HepG2 (cell line): ENCODE data around the gene RAB42. TPM values are rescaled to one million over a fixed set of nuclear protein-coding genes. Genes with fewer than 3 reads are reported as not detected.

Experiments used
- GABPA ChIP-seq, 2 experiments: IDR thresholded peaks; 2 replicates each; pipeline ENCODE4 v1.6.1; 2011 to 2016; ENCODE audit warnings: low read depth in 2 of 2, low read length in 1 of 2, missing biosample characterization in 1 of 2, missing genetic modification characterization in 1 of 2
- SKI ChIP-seq: fragments of 450-650 bp; IDR thresholded peaks from one replicate; pipeline ENCODE4 v1.6.1; 2018; ENCODE audit warnings: mild to moderate bottlenecking; ENCODE audit not compliant: partially characterized antibody
- SP140L ChIP-seq: sonication (generic); formaldehyde crosslinking; IDR thresholded peaks from 2 replicates; pipeline ENCODE4 v1.4.0; 2020; ENCODE audit warnings: missing genetic modification reagents, borderline replicate concordance
- ZHX1 ChIP-seq: sonication (generic); formaldehyde crosslinking; IDR thresholded peaks from 2 replicates; pipeline ENCODE4 v1.8.1; 2022; ENCODE audit warnings: low read depth, mild to moderate bottlenecking, missing genetic modification reagents
- polyA plus RNA-seq, 8 experiments: library from polyadenylated mRNA; depleted of rRNA in 3 of 8; stranded (reverse) in 7 of 8; unstranded in 1 of 8; fragments of >200 nt; fragmentation: Illumina TruSeq in 4 of 8; extraction: Trizol in 4 of 8; gene quantifications; 2 replicates each; pipeline versions ENCODE4 v1.2.1 to v1.2.3, GENCODE V29; 2011 to 2016; ENCODE audit warnings: low read depth in 4 of 8, missing spikeins in 1 of 8, mixed read lengths in 1 of 8; ENCODE audit not compliant: insufficient read depth in 1 of 8
- total RNA-seq, 5 experiments: library from RNA; depleted of rRNA; stranded (reverse); fragments of >200 nt; fragmentation: Illumina TruSeq; extraction: Trizol; gene quantifications; 2 replicates each; pipeline ENCODE4 v1.2.3, GENCODE V29; 2016; ENCODE audit warnings: low read depth in 1 of 5
- TF ChIP-seq, protein P1 (sequence below): sonication (generic); formaldehyde crosslinking; IDR thresholded peaks from 2 replicates; pipeline ENCODE4 v1.4.0; 2020; ENCODE audit warnings: missing genetic modification reagents

The RAB42 gene
- total and polyA plus RNA-seq, 2 of the 13 experiments (the other 11 are each of a cell fraction or from before 2014, with no cell fraction given): 10.4 to 166 TPM

GRCh38 chr1:28579401-28579800 lies 12.7 kb upstream of the RAB42 start (continued):
- TF ChIP-seq, protein P1, sequence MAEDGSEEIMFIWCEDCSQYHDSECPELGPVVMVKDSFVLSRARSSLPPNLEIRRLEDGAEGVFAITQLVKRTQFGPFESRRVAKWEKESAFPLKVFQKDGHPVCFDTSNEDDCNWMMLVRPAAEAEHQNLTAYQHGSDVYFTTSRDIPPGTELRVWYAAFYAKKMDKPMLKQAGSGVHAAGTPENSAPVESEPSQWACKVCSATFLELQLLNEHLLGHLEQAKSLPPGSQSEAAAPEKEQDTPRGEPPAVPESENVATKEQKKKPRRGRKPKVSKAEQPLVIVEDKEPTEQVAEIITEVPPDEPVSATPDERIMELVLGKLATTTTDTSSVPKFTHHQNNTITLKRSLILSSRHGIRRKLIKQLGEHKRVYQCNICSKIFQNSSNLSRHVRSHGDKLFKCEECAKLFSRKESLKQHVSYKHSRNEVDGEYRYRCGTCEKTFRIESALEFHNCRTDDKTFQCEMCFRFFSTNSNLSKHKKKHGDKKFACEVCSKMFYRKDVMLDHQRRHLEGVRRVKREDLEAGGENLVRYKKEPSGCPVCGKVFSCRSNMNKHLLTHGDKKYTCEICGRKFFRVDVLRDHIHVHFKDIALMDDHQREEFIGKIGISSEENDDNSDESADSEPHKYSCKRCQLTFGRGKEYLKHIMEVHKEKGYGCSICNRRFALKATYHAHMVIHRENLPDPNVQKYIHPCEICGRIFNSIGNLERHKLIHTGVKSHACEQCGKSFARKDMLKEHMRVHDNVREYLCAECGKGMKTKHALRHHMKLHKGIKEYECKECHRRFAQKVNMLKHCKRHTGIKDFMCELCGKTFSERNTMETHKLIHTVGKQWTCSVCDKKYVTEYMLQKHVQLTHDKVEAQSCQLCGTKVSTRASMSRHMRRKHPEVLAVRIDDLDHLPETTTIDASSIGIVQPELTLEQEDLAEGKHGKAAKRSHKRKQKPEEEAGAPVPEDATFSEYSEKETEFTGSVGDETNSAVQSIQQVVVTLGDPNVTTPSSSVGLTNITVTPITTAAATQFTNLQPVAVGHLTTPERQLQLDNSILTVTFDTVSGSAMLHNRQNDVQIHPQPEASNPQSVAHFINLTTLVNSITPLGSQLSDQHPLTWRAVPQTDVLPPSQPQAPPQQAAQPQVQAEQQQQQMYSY: no peak
- TF ChIP-seq ZHX1: no peak
- no peak for TF ChIP-seq GABPA (IDR thresholded peaks at IDR 0.05; ENCODE audit: low read depth, low read length)
- no peak for TF ChIP-seq GABPA (CRISPR knock-in tag; IDR thresholded peaks at IDR 0.05; ENCODE audit: low read depth)
- TF ChIP-seq SKI: no peak
- no peak for TF ChIP-seq SP140L (CRISPR knock-in tag)
